ENCODE measurements around the gene TRAF3.
"Not testable (repeated sequence)": the region's sequence is repeated elsewhere in the genome, so short reads cannot be mapped to it uniquely, and the experiment has no call there.

TRAF3 gene

DNA sequence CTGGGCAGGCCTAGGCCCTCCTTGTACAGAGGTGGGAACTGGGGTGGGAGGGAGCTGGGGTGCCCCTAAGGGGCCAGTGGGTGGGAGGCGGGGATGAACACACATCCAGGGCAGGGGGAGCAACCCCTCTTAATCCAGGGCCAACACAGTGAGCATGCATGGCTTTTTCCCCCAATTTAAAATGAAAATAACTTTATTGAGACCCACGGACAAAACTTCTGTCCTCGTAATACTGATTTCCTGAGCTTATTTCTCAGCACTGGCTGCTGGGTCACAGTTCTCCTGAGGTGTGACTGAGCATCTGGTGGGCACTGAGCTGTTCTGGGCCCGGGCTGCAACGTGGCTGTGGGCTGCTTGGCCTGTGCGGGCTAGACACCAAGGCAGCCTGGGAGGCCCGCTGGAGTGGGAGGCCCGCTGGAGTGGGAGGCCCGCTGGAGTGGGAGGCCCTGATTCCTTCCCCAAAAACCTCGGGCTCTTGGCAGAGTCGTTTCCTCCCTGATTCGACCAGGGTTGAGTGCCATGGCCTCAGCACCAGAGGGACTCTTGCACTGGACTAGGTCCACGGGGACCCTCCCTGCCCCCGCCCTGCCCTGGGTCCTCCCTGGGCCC is 24.9 kb upstream of the TRAF3 start:
- no peak for DNase-seq

DNA sequence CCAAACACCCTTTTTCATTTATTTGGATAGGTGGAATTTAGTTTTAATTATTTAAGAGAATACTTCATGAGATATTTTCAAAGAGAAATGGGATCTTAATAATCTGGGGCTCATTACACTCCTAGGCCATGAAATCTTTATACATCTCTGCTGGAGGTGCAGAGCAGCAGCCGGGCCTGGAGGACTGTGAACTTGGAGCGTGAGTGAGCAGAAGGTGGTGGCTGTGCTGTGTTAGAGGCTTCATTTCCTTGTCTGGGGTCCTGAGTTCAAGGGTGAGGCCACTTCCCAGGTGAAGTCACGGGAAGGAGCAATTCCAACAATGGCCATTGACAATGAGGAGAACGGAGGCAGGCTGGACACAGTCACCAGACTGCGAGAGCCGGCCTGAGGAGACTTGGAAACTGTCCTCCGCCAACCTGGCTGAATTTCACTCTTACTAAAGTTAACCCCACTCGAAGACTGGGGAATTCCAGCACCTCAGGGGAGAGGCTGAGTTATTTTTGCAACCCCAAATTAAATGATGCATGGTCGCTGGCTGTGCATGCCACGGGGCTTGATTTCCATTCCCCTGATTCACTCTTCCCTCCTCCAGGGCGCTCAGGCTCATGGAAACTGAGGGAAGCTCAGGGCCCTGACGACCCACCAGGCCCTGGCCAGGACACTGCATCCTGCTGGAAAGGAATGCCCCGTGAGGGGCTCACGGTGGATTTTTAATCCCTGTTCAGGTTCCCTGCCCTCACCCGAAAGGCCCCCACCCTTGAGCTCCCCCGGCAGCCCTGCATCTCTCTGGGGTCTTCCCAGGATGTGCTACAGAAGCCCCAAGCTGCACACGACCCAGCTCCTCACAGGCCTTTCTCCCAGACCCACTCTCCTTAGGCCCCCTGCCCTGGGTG is 22.6 kb upstream of the TRAF3 start:
- no peak for DNase-seq

DNA sequence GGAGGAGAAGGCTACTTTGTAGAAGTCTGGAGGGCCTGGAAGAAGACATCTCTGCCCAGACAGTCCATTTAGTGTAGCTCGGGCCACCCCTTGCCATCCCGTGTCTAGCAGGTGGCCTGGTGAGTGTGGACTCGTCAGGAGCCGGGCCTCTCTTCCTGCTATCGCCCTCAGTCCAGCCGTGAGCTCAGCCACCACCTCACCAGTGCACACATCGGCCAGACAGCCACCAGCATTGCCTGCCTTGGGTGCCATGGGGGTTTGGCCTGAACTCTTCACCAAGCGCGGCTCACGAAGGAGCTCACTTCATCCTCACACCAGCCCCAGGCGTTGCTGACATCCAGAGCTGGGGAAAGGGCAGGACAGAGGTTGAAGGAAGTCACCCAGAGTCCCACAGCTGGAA is 19.6 kb upstream of the TRAF3 start:
- DNase-seq, result no peak

DNA sequence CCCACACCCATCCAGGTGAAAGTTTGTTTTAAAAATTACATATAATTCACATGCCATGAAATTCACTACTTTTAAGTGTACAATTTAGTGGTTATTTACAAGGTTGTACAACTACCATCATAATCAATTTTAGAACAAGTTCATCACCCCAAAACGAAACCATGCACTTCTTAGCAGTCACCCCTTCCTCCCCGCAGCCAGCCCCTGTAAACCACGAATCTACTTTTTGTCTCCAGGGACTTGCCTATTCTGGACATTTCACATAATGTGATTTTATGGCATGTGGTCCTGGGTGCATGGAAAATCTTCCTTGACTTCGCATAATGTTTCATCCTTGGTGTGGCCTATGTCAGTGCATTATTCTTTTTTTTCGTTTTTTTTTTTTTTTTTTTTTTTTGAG is 19.2 kb upstream of the TRAF3 start:
- DNase-seq, result no peak

DNA sequence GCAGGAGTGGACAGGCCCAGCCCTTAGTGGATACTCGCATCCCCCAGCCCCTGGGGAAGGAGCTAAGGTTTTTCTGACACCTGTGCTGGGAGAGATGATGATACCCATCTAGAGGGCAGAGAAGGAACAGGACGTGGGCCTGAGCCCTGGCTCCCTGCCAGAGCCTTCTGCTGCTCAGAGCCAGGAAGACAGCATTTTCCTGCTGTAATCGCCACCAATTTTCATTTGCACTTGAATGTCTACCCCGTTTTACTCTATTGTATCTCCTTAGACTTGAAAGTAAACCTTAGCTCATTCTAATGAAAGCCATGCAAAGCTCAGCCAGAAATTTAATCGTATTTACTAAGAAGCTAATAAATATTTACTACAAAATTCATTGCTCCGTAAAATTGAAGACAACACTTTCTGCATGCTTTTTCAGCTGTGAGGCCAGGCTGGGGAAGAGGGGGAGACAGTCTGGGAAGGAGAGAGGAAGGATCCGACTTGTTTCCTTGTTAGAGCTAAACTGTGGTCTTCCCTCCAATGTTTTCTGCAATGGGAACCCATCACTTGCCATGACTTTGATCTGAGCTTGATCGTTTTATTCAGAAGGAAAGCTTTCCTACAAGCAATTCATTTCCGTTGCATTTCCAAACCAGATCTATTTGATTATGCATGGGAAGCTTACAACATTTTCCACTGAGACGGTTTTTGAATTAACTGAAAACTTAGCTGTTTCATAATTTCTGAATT is 17.6 kb upstream of the TRAF3 start:
- DNase-seq, result no peak

DNA sequence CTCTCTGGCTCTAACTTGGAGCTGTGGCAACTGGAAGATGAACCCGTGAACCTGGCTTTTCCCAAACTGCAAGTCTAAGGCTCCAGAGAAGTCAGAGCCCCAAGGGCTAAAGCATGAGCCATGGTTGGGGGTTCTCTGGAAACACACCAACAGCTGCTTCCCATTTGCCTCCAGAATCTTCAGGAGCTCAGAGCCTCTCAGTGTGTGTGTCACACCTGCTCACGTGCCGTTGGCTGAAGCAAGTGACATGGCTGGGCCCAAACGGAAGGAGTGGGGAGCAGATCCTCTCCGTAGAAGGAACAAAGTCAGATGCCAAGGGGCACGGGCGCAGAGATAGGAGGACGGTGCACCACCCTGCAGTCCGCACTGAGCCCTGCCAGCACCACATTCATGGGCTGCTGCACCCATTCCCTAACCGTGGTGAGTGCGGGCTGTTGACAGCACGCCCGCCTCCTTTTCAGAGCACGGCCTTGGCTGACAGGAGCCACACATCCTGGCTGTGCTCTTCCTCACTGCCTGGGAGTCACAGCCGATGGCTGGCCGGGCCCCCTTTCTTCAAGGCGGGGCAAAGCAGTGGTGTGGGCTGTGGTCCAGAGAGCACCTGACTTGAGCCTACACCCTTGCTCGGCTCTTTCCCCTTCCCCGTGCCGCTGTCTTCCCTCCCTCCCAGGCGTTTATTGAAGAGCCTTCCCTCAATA is 16.6 kb upstream of the TRAF3 start:
- DNase-seq, result no peak

DNA sequence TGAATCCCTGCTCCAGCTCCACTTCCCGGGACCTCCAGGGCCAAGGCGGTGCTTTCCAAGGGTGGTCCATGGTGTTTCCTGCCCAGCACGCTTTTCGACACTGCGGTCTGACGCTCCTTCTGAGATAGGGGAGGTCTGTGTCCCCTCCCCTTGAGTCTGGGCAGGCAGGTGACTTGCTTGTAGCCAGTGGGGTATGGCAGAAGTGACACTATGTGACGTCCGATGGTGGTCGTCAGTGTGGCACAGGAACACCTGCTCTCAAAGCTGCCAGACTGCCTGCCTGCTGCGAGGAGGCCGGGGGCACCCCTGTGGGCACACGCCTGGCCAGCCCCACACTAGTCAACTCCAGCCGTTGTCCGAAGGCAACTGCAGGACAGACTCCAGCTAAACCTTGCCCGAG is 16.0 kb upstream of the TRAF3 start:
- no peak for DNase-seq

DNA sequence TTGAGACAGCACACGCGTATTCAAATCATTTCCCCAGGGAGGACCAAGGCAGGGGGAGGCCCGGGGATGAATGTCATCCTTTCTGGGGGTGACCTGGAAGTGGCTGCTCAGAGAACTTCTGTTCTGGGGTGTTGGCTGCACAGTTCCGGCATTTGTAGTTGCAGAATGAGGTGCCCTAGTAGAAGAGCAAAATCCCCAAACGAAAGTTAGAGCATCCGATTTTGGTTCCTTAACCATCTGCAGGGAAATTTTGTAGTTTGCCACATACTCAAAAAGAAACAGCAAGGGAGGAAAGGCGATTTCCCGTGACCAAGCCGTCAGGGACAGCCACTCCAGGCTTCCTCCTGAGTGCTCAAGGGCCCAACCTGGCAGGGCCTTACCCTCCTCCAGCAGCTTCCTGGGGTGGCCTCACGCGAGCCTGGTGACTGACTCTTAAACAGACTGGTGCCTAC is 13.0 kb upstream of the TRAF3 start:
- DNase-seq, result no peak

DNA sequence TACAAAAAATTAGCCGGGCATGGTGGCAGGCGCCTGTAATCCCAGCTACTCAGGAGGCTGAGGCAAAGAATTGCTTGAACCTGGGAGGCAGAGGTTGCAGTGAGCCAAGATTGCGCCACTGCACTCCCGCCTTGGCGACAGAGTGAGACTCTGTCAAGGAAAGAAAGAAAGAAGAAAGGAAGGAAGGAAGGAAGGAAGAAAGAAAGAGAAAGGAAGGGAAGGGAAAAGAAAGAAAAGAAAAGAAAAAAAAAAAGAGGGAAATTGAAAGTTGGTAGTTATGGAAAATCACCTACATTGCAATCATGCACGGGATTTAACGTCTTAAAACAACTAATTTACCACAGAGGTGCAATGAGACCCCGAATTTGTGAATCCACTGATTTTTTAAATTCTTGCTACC is 11.5 kb upstream of the TRAF3 start:
- DNase-seq, result not testable (repeated sequence)

DNA sequence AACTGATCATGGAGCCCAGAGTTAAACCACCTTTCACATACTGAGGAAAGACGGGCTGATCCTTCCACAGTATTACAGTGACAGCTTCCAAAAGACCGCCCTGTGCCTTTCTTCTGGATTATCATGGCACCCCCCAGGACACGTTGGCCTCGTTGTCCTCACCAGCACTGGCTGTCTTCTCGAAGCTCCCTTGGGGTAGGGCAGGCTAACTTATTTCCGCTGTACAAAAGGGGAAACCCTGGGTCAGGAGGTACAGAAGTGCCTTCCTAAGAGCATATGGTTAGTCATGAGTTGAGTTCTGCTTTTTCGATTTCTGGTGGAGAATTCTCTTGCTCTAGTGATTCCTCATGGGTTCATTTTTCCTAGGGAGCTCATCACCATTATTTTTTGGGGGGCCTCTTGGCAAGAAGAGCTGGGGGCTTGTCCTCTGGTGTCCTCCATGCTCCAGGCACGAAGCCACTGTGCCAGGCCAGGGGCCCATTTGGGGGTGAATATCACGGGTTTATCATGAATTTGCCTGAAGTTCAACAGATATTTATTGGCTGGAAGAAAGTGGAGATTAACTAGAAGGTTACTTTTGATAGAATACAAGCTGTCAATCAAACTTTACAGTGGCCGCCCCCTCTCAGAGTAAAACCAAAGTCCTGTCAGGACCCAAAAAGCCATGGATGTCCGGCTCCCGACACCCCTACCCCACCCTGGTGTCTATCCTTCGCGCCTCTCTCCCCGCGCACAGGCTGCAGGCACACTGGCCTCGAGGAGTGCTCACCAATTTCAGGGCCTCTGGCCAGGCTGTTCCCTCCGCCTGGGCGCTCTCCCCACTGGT is 8.8 kb upstream of the TRAF3 start:
- no peak for DNase-seq

DNA sequence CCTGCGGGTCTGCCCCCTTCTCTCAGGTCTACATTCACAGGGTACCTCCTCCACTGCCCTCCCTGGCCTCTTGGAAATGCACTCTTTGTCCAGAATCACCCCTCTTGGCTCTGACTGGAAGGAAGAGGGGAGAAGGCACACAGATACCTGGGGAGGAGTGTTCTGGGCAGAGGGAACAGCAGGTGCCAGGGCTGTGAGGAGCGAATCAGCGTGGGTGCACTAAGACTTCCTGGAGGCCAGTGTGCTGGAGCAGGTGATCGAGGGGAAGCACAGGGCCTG is 8.3 kb upstream of the TRAF3 start:
- no peak for DNase-seq

DNA sequence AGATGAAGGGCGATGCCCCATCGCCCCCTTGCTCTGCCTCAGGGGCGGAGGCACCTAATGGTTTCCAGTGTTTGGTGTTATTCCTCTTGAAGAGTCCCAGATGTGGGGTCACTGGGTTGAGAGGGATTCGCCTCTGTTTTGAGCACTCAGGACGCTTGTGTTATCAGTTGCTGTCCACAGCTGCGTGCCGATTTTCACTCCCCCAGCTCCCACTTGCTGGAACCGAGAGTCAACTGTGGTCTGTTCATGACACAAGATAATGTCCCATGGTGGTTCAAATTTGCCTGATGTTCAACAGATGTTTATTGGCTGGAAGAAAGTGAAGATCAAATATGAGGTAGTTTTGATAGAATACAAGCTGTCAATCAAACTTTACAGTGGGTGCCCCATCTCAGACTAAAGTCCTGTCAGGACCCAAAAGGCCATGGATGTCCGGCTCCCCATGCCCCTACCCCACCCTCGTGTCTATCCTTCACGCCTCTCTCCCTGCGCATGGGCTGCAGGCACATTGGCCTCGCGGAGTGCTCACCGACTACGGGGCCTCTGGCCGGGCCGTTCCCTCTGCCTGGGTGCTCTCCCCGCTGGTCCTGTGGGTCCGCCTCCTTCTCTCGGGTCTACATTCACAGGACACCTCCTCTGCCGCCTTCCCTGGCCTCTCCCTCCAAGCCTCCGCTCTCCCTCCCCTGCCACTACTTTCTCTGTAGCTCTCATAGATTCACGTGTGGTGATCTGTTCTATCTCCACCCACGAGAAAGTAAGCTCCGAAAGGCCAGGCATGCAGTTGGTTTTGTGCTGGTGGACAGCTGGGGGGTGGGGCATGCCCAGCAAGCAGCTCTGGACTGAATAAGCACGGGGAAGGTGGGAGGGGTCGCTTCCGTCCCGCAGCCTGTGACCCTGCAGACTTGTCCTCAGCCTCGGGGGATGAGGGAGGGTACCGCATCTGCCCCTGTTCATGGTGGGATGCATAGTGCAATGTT is 6.8 kb upstream of the TRAF3 start:
- DNase-seq, result no peak

DNA sequence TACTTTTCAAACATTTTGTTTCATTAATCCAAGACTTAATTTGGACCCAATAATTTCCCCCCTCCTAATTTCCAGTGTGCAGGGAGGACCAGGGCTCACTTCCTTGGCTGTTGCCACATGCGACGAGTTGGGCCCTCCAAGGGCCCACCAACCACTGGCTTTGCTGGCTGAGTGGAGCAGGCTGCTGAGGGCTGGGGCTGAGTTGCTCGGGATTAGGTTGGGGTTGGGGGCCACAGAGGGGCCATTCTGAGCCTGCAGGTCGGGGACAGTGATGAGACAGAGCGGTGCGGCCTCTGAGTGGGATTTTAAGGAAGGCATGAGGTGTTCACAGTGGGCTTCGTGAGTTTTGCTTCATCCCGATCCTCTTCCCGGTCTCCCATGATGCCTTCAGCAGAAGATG is 6.1 kb upstream of the TRAF3 start:
- no peak for DNase-seq

DNA sequence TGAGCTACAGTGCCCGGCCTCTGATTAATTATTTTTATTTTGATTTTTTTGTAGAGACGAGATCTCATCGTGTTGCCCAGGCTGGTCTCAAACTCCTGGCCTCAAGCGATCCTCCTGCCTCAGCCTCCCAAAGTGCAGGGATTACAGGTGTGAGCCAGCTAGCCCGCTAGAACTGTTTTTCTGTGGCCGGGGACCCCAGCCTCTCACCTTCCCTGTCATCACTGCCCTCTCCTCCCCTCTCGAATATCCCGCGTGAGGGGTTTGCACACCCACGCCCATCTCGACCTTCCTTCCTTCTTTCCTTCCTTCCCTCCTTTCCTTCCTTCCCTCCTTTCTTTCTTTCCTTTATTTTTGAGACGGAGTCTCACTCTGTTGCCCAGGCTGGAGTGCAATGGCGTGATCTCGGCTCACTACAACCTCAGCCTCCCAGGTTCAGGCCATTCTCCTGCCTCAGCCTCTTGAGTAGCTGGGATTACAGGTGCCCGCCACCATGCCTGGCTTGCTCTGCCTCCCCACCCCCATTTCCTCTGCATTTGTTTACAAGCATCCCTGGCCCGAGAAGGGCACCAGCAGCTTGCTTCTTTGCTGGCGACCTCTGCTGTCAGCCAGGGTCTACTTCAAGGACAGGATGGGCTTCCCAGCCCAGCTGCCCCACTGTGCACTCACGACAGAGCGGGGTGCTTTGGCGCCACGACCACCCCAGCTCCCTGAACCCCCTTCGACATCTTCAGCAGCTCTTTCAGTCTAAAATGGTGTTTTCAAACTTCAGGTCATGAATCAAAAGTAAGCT is 4.3 kb upstream of the TRAF3 start:
- no peak for DNase-seq

DNA sequence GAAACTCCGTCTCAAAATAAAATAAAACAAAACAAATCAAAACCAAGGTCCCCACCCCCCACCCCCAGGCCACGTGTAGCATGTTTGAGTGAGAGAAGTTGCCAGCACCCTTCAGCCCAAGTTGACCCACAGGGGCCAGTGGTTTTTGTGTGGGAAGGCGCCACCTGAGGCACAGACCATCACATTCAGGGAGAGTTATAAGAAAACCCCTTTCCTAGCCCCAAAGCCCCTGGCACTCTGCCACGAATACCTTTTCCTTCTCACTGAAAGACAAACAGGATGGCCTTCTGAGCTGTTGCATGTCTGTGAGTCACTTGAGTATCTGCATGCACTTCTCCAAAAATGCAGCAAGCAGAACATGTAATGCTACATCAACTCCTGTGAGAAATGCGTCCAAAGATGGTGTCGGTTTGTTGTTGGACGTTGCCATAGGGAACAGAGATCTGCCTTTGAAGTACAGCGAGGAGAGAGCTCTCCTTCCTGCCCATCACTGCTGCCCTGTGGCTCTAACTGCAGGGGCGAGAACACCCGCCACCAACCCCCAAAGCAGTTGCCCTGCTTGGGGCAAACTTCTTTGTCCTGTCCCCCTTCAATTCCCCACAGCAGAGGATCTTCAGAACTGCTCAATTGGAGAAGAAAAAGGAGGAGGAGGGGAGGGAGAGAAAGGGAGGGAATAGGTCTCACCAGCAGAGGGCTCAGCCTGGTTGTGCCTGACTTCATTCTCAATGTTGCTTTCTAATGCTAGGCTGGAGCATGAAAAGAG is 2.7 kb upstream of the TRAF3 start:
- no peak for DNase-seq

DNA sequence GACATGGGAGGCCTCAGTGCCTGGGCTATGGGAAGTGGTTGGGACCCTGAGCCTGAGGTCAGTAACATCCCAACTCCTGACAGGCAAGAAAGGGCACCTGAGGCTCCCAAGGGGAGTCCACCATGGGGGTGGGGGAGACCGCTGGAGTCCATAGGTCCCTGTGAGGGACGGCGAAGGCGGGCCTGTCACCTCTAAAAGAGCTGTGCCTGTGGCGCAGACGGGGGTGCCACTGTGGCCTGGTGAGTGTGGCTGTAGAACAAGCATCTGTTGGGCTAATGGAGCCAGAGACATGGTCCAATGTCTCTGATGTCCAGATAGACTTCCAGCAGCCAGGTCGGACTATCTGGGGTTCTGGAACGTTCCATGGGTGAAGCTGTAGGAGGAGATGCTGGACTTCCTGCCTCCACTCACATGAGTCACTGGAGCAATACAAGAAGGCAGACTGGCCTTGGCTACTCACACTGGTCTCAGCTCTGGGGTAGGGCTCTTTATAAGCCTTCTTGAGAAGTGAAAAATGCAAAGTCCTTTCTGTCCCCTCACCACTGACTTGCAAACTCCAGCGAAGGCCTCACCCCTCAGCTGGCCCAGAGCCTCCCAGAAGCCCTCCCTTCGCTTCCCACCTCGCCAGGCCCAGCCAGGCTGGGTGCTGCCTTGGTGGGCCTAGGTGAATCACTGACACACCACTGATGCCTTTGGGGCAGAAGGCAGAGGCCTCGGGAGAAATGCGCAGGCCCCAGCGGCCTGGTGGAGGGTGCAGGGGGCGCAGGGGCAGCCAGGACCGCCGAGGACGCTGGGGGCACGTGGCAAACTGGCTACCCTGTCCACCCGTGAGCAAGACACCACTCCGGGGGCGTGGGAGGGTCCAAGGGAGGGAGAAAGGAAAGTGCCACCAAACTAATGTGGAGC is 1.1 kb upstream of the TRAF3 start:
- DNase-seq, result no peak

DNA sequence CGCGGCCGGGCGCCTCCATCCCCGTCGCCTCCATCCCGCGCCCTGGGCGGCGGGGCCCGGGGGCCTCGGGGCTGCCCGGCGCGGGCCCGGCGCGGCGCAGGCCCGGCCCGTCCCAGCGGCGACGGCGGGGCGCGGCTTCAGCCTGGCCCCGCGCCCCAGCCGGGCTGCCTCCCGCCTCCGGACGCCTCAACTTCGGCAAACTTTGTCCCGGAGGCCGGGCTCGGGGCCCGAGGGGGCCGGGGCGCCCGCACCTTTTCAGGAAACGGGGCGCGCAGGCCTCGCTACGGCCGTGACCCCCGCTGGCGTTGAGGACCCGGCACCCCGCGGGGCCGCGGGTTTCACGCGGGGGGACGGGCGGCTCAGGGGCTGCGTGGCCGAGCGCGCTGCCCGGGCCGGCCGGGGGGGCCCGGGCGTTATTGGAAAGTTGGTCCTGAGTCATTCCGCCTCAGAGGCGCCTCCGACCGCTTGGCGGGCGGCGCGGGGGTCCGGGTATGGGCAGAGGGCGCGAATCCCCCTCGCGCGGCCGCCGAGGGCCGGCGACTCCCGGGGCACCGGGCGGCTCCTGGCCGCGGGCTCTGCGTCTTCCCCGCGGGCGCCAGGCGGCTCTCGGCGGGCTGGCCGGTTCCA is 575 bp downstream of the TRAF3 start:
- no peak for DNase-seq
